Stimulated activated CD8-positive, alpha-beta memory T cell treated with anti-CD3 and anti-CD28 coated beads, Interleukin-7, amount 100 ng/mL, for 24 hours (primary cell): ENCODE data around the gene HACL1.
"Not testable (repeated sequence)": the region's sequence is repeated elsewhere in the genome, so short reads cannot be mapped to it uniquely, and the experiment has no call there.

Experiments
- DNase-seq: peaks from one replicate; pipeline ENCODE4 v3.0.0-alpha.2; 2020; ENCODE audit warnings: low read depth

Gene HACL1

GRCh38 chr3:15579051-15579450 is 22.3 kb downstream of the HACL1 start:
- DNase-seq: no peak

DNA sequence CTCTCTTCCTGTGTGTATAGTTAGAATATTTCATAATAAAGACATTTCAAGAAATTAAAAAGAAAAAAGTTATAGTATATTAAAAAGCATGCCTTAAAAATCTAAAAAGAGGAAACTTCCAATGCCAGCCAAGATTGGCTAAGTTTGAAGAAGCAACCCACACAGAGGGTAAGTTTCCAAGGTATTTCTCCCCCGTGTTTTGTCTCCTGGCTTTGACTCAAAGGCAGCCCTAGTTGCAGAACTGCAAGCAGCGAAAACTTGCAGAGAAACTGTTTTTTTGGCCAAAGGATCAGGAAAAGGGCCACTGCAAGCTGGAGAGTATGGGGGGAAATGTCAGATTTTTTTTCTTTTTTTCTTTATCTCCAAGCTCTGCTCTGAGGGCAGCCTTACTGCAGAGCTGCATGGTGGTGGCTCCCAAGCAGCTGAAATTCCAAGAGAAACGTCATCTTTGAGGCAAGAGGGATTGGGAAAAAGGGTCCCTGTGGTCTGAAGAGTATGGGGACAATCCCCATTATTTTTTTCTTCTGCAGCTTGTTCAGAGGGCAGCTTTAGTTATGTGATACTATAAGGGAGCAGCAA is 23.0 kb downstream of the HACL1 start:
- no peak for DNase-seq

- no peak for DNase-seq
Measured at GRCh38 chr3:15576475-15576874, 24.9 kb downstream of the HACL1 start.

DNA sequence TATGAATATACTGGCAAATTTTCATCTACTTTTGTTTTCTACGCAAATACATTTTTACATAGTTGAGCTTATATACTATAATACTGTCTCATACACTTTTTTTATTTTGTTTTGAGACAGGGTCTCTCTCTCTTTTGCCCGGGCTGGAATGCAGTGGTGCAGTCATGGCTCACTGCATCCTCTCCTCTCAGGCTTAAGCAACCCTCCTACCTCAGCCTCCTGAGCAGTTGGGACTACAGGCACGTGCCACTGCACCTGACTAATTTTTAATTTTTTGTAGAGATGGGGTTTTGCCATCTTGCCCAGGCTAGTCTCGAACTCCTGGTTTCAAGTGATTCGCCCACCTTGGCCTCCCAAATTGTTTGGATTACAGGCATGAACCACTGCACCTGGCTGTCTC is 25.9 kb downstream of the HACL1 start:
- DNase-seq: no peak

DNA sequence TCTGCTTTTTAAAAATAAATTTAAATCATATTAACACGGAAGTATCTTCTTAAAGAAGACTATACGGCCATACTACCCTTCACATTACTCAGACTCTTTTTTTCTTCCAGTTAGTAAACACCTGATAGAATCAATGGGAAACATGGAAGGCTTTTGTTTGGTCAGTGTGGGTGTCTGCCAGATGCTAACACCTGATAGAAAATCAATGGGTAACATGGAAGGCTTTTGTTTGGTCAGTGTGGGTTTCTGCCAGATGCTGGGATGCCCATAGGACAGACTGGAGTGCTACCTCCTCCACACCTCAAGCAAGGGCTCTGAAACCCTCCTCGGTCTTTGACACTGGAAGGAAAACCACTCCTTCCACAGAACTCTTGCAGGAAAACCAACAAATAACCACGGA is 29.2 kb downstream of the HACL1 start:
- DNase-seq: no peak

DNA sequence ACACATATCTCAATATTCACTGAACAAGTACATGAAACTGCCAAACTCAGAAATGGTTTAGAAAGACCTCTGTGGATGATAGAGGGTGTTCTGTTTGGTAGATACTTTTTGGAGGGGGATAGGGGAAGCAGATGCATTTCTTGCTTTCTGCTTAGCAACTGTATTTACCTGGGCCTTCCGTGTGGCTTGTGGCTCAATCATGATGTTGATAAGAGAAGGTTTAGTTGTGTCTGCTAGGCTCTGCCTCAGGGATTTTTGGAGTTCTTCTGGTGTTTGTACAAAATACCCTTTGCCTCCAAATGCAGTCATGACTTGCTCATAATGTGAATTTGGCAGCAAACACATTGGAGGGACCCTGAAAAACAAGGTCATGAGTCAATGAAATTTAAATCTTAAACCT is 38.2 kb downstream of the HACL1 start:
- DNase-seq: no peak

DNA sequence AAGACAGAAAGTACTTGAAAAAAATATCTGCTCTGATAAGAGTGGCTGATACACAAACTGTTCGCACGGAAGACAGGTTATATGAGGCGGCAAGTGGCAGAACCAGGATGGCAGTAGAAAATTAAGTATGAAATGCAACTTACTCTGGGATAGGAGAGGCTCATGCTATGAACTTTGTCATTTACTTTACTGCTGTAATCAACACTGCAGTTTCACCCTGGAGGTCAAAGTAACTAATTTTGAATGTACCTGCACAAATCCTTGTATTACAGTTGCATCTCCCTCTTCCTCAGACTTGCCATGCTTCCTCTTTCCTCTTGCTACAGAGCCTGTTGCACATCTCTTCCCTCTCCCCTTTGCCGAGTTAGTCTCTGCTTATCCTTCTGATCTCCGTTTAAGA is 38.8 kb downstream of the HACL1 start:
- no peak for DNase-seq

- no peak for DNase-seq
Measured at GRCh38 chr3:15558581-15558980, 42.8 kb downstream of the HACL1 start.

- no peak for DNase-seq
Measured at GRCh38 chr3:15557511-15557946, 43.8 kb downstream of the HACL1 start.

DNA sequence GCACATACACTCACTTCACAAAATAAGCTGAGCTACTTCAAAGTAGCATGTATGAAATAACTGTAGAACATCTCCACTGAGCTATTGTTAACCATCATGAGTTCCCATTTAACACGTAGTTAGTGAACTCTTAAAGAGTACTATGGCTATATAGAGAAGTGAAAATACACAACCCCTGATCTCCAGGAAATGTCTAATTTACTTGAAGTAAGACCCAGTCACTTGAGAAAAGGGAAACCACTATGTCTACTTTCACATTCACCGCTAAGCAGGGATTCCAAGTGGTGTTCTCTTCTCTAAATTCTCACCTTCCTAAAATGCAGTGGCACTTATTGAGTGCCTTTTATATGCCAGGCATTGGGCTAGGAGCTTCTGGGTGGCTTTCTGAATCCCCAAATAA is 44.9 kb downstream of the HACL1 start:
- no peak for DNase-seq

- no peak for DNase-seq
Measured at GRCh38 chr3:15553749-15554148, 47.6 kb downstream of the HACL1 start.

GRCh38 chr3:15551902-15552301 is 49.5 kb downstream of the HACL1 start:
- DNase-seq: no peak

GRCh38 chr3:15549846-15550245 is 51.5 kb downstream of the HACL1 start:
- no peak for DNase-seq

DNA sequence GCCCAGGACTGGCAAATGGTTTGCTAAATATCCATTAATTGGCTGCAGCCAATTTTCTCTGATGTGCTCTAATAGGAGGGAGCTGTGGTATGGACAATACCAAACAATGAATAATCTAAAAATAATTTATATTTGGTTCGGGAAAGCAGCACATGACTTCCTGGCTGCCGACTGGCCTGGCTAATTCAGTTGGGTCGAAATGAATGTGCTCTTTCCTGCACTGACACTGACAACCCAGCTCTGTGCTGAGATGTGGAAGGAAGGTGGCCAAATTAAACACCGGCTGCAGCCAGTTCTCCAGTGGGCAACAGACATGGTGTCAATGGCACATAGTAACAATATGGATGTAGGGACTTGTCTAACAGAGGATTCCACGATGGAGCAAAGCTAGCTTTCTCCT is 58.8 kb downstream of the HACL1 start:
- DNase-seq: no peak

- DNase-seq: no peak
Measured at GRCh38 chr3:15541371-15541770, 60.0 kb downstream of the HACL1 start.

DNA sequence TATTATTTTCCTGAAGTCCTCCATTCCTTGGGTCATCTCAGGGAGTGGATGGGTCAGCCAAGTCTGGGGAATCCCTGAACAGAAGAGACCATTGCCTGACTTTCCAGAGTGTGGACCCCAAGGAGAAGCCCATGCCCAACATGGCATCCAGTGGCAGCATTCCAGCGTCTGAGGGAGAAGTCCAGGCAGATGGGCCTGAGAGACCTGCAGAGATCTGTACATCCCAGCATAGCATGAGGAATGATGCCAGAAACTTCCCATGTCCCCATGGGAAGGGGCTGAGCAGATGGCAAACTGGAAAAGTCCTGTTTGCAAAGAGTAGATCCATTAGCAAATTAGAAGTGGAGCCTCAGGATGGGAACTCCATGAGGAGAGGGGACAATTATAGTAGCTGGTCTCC is 62.3 kb downstream of the HACL1 start:
- DNase-seq: no peak

- DNase-seq: no peak
Measured at GRCh38 chr3:15538345-15538744, 63.0 kb downstream of the HACL1 start.

DNA sequence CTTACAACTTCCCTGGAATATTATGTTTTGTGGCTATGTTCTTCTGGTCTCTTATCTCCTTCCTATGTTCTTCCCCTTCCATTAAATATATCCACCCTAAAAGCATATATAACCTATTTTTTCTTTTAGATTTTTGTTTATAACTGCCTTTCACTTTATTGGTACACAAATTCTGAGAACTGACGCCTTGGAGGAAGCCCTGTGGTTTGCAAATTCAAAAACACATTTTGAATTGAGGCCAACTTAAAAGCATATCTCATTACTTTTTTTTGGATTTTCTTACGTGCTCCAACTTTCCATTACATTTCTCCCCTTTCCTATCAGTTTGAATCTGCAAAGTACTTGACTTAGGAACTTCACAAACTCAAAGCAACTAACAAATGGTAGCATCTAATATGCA is 64.5 kb downstream of the HACL1 start:
- DNase-seq: no peak

DNA sequence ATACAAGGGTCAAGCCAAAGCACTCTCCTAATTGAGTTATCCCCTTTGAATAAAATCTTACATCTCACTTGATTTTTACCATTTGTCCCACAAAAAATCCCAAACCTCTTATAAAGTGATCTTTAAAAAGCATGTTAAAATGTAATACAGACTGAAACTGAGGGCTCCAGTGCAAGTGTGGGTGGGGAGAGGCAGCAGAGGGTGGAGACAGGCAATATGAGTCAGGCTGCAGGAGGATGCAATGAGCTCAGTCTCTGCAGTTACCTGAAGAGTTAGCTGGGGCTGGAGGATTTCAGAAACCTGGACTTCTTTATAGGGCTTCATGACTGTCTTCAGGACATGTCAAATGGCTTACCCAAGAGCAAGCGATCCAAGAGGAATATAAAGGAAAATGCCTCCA is 65.6 kb downstream of the HACL1 start:
- DNase-seq: no peak

DNA sequence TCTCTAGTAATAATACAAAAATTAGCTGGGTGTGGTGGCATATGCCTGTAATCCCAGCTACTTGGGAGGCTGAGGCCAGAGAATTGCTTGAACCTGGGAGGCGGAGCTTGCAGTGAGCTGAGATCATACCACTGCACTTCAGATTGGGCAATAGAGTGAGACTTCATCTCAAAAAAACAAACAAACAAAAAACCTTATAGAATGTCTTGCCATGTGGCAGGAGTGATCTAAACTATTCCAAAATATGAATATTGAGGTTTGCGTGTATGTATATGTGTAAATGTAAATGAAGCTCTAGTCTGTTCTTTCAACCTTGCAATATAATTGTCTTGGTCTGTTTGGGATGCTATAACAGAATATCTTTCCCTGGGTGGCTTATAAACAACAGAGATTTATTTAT is 68.8 kb downstream of the HACL1 start:
- not testable (repeated sequence) for DNase-seq

DNA sequence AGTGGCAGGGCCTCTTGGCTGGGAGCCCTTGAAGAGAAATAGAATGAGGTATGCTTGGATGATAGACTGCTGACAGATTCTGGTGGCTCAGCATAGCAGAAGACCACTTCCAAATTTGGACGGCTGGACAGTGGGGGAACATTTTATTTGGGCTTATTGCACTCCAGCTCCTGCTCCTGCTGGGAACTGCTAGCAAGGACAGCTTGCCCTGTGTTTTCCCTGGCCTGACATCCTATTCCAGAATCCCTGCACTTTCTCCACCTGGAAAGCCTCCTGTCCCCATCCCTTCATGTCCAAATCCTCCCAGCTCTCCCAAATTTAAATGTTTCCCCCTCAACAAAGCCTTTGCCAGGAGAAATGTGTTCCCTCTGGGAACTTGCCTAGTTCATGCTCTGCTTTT is 70.0 kb downstream of the HACL1 start:
- DNase-seq: no peak

DNA sequence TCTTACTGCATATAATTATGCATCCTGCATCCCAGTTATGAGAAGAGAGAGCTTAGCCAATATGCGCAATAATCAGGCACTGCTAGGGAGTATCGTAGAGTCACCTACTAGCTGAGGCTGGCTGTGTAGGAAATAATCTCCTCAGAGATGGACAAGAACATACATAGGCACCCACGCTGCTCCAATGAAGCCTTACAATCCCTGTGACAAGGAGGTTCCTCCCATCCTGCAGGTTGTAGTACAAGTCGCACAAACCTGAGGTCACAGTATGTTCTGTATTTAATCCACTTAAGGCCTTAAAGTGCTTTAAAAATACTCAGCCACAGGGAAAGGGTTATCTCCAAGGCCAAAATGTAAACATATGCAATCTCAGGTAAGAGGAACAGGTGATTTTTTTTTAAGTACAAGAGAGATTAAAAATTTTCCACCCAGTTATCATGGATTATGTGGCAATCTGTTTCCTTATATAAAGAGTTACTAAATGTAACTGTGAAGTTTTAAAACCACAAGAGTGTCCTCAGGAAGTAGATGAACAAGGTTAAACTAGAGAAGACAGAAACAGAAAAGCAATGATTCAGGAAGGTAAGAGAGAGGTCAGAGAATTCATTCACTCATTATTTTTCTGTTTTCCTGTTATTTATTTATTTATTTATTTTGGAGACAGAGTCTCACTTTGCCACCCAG is 72.4 kb downstream of the HACL1 start:
- DNase-seq: no peak

DNA sequence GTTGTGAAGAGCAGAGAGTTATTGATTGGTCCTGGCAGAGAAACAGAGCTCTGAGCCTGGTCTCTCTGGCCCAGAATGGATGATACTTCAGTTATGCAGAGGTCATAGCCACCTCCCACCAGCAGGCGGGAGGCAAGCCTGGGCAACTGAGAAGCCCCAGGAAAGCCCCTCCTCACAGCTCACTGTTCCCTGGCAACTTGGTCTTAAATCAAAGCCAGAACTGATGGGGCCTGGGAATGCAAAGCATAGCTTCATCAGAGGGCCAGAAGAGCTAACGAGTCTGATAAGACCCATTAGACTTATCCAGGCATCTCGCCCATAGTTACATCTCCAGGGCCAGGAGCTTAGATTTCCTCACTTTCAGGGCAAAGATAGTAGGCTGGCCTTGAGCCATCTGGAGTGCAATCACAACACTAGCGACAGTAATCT is 74.3 kb downstream of the HACL1 start:
- no peak for DNase-seq

GRCh38 chr3:15525790-15526189 is 75.6 kb downstream of the HACL1 start:
- DNase-seq: no peak
